HepG2 (cell line): ENCODE results near the gene INF2. TPM values are rescaled to one million over a fixed set of nuclear protein-coding genes. Genes with fewer than 3 reads are reported as not detected.
A peak's percentile ranks its signal among the peaks of the same experiment; 100 is the strongest.

ENCODE experiments used
- ATM ChIP-seq: fragments of 450-650 bp; IDR thresholded peaks from 2 replicates; pipeline ENCODE4 v1.7.1; 2017; ENCODE audit warnings: mild to moderate bottlenecking, borderline replicate concordance
- ELF4 ChIP-seq: sonication (generic); formaldehyde crosslinking; IDR thresholded peaks from 2 replicates; pipeline ENCODE4 v1.5.0; 2020; ENCODE audit warnings: missing genetic modification reagents, mild to moderate bottlenecking, moderate library complexity, borderline replicate concordance
- HNF4A ChIP-seq: sonication (generic); formaldehyde crosslinking; IDR thresholded peaks from 2 replicates; pipeline ENCODE4 v1.4.0; 2020; ENCODE audit warnings: missing genetic modification reagents
- MTA3 ChIP-seq: sonication (generic); formaldehyde crosslinking; IDR thresholded peaks from 2 replicates; pipeline ENCODE4 v1.4.0; 2020; ENCODE audit warnings: missing genetic modification reagents
- NCOA2 ChIP-seq: sonication (generic); formaldehyde crosslinking; IDR thresholded peaks from 2 replicates; pipeline ENCODE4 v1.8.0; 2022; ENCODE audit warnings: inconsistent platforms
- NR2F1 ChIP-seq, 2 experiments: fragments of 450-650 bp in 1 of 2; formaldehyde crosslinking in 1 of 2; IDR thresholded peaks; 2 replicates each; pipeline versions ENCODE4 v1.5.0 to v1.6.1; 2016 to 2020; ENCODE audit warnings: mild to moderate bottlenecking in 1 of 2, missing compliant biosample characterization in 1 of 2, missing genetic modification reagents in 1 of 2, moderate library complexity in 1 of 2
- PAXIP1 ChIP-seq: sonication (generic); formaldehyde crosslinking; conservative IDR thresholded peaks from 2 replicates; pipeline ENCODE4 v1.4.0; 2020; ENCODE audit warnings: mild to moderate bottlenecking, missing genetic modification reagents, moderate library complexity
- SCMH1 ChIP-seq: sonication (generic); formaldehyde crosslinking; IDR thresholded peaks from 2 replicates; pipeline ENCODE4 v1.9.0; 2021; ENCODE audit warnings: missing genetic modification reagents, mild to moderate bottlenecking, borderline replicate concordance
- SKI ChIP-seq: fragments of 450-650 bp; IDR thresholded peaks from one replicate; pipeline ENCODE4 v1.6.1; 2018; ENCODE audit warnings: mild to moderate bottlenecking; ENCODE audit not compliant: partially characterized antibody
- TBX3 ChIP-seq: fragments of 450-650 bp; IDR thresholded peaks from 2 replicates; pipeline ENCODE4 v1.6.1; 2017; ENCODE audit warnings: antibody characterized with exemption, mild to moderate bottlenecking, inconsistent platforms, borderline replicate concordance
- TSC22D2 ChIP-seq: sonication (generic); formaldehyde crosslinking; IDR thresholded peaks from 2 replicates; pipeline ENCODE4 v1.5.1; 2020; ENCODE audit warnings: missing genetic modification reagents, mild to moderate bottlenecking, borderline replicate concordance
- ZMYM2 ChIP-seq: sonication (generic); formaldehyde crosslinking; IDR thresholded peaks from 2 replicates; pipeline ENCODE4 v1.8.0; 2022; ENCODE audit warnings: mild to moderate bottlenecking, missing genetic modification reagents
- ZNF281 ChIP-seq: sonication (generic); formaldehyde crosslinking; IDR thresholded peaks from 2 replicates; pipeline ENCODE4 v1.4.0; 2020; ENCODE audit warnings: missing genetic modification reagents, borderline replicate concordance
- ZNF839 ChIP-seq: sonication (generic); formaldehyde crosslinking; IDR thresholded peaks from 2 replicates; pipeline ENCODE4 v1.4.0; 2020; ENCODE audit warnings: missing genetic modification reagents, mild to moderate bottlenecking, borderline replicate concordance
- polyA plus RNA-seq, 8 experiments: library from polyadenylated mRNA; depleted of rRNA in 3 of 8; stranded (reverse) in 7 of 8; unstranded in 1 of 8; fragments of >200 nt; fragmentation: Illumina TruSeq in 4 of 8; extraction: Trizol in 4 of 8; gene quantifications; 2 replicates each; pipeline versions ENCODE4 v1.2.1 to v1.2.3, GENCODE V29; 2011 to 2016; ENCODE audit warnings: low read depth in 4 of 8, missing spikeins in 1 of 8, mixed read lengths in 1 of 8; ENCODE audit not compliant: insufficient read depth in 1 of 8
- total RNA-seq, 5 experiments: library from RNA; depleted of rRNA; stranded (reverse); fragments of >200 nt; fragmentation: Illumina TruSeq; extraction: Trizol; gene quantifications; 2 replicates each; pipeline ENCODE4 v1.2.3, GENCODE V29; 2016; ENCODE audit warnings: low read depth in 1 of 5
- TF ChIP-seq, protein P1 (sequence below): sonication (generic); IDR thresholded peaks from 2 replicates; pipeline ENCODE4 v1.6.1; 2016; ENCODE audit warnings: low read depth, borderline replicate concordance
- TF ChIP-seq, protein P2 (sequence below): sonication (generic); formaldehyde crosslinking; IDR thresholded peaks from 2 replicates; pipeline ENCODE4 v1.5.1; 2020; ENCODE audit warnings: mild to moderate bottlenecking, missing genetic modification reagents, borderline replicate concordance
- TF ChIP-seq, protein P3 (sequence below): sonication (generic); formaldehyde crosslinking; IDR thresholded peaks from 2 replicates; pipeline ENCODE4 v1.4.0; 2020; ENCODE audit warnings: missing genetic modification reagents

Gene INF2
- total and polyA plus RNA-seq, 2 of the 13 experiments (the other 11 are each of a cell fraction or from before 2014, with no cell fraction given) = 16.4 to 26.4 TPM

- TF ChIP-seq ATM (no peak), ZNF281 (CRISPR knock-in tag) (peak; percentile 12; the same call in 1 of the 2 replicates), PAXIP1 (no peak; the same call in 1 of the 2 replicates), NR2F1 (CRISPR knock-in tag; IDR thresholded peaks at IDR 0.05) (no peak), ZNF839 (CRISPR knock-in tag) (no peak), NCOA2 (CRISPR knock-in tag) (peak; percentile 40; the same call in 1 of the 2 replicates), SKI (peak; percentile 32), MTA3 (no peak), SCMH1 (CRISPR knock-in tag) (no peak), TBX3 (no peak), ELF4 (CRISPR knock-in tag) (no peak), TSC22D2 (CRISPR knock-in tag) (0 out of 2 replicates have a peak, but pooled peaks have one; percentile 36), ZMYM2 (CRISPR knock-in tag) (no peak), HNF4A (CRISPR knock-in tag) (peak; percentile 76)
- TF ChIP-seq, protein P1, sequence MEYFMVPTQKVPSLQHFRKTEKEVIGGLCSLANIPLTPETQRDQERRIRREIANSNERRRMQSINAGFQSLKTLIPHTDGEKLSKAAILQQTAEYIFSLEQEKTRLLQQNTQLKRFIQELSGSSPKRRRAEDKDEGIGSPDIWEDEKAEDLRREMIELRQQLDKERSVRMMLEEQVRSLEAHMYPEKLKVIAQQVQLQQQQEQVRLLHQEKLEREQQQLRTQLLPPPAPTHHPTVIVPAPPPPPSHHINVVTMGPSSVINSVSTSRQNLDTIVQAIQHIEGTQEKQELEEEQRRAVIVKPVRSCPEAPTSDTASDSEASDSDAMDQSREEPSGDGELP = peak; percentile 62; the same call in 1 of the 2 replicates
- TF ChIP-seq, protein P2, sequence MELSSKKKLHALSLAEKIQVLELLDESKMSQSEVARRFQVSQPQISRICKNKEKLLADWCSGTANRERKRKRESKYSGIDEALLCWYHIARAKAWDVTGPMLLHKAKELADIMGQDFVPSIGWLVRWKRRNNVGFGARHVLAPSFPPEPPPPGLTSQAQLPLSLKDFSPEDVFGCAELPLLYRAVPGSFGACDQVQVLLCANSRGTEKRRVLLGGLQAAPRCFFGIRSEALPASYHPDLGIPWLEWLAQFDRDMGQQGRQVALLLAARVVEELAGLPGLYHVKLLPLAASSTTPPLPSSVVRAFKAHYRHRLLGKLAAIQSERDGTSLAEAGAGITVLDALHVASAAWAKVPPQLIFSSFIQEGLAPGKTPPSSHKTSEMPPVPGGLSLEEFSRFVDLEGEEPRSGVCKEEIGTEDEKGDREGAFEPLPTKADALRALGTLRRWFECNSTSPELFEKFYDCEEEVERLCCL = no peak
- TF ChIP-seq, protein P3, sequence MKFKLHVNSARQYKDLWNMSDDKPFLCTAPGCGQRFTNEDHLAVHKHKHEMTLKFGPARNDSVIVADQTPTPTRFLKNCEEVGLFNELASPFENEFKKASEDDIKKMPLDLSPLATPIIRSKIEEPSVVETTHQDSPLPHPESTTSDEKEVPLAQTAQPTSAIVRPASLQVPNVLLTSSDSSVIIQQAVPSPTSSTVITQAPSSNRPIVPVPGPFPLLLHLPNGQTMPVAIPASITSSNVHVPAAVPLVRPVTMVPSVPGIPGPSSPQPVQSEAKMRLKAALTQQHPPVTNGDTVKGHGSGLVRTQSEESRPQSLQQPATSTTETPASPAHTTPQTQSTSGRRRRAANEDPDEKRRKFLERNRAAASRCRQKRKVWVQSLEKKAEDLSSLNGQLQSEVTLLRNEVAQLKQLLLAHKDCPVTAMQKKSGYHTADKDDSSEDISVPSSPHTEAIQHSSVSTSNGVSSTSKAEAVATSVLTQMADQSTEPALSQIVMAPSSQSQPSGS (CRISPR knock-in tag) = 0 out of 2 replicates have a peak, but pooled peaks have one; percentile 14
Observed at GRCh38 chr14:104680806-104681688, 8.4 kb upstream of the INF2 start (continued).
